ENCODE results near the gene ZNF835.
"Not testable (repeated sequence)": the region's sequence is repeated elsewhere in the genome, so short reads cannot be mapped to it uniquely, and the experiment has no call there.

ZNF835 gene
- 0.48 to 6.6 reads per million in 2 donors for total RNA-seq

GRCh38 chr19:56671613-56671994 lies at the start of gene ZNF835:
TSS of gene ZNF835 (minus strand) at chr19:56671757. CDS start at chr19:56665198, 6,559 bp downstream.
- peak; percentile 60 for DNase-seq

DNA sequence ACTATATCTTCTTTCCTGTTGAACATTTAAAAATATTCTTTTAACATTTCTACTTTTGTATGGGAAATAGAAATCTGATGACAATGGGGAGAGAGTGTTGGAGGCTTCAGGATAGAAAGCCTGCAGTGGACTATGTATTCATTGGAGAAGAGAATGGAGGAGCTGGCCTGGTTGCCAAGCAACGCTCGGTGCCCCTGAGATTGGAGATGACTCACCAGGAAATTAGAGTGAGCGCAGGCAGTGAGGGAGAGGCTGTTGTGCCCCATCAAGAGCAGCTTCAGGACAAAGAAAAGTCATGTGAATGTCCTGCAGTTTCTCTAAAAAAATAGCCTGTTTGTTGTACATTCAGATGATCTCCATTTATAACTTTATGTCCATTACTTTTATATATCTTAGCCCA lies 48.7 kb upstream of the ZNF835 start:
- DNase-seq: no peak

DNA sequence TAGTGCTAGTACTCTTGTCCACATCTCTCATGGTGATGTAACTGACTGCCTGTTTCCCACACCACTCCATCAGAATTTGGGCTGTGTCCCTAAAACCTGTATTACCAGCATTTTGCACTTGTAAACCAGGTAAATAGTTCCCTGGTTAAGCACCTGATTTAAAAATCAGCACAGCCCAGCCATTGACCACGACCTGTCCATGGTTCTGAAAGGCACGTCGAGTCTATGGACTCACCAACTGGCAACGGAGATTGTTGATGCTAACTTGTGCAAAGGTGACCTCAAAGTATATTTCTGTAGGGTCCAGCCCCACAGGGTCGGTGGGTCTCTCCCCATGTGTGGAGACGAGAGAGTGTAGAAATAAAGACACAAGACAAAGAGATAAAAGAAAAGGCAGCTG lies 46.7 kb upstream of the ZNF835 start:
- no peak for DNase-seq

DNA sequence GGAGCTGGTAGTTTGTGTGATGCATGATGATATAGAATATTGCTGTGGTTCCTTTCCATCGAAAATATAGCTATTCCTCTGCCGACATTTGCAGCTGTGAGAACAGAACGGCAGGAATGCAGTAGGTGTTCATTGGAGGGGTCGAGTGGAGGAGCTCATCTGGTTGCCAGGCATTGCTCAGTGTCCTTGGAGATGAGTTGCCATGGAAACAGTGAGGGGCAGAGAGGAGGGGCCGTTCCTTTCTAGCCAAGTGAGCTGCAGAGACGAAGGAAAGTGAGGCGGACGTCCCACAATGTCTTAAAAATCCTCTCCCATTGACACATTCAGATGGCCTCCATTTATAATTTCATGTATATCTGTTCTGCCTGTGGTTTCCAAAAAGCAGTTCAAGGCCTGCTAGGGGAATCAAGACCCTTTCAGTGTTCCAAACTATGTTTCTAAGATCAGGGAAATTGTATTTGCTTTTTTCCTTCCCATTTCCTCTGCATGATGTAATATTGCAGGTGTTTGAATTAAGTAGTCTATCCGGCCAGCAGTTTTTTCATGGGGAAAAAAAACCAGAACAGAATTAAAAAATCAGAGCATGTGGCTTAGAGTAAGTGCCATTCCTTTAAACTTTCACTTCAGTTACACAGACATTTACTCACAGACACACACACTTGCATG lies 41.2 kb upstream of the ZNF835 start:
- no peak for DNase-seq

DNA sequence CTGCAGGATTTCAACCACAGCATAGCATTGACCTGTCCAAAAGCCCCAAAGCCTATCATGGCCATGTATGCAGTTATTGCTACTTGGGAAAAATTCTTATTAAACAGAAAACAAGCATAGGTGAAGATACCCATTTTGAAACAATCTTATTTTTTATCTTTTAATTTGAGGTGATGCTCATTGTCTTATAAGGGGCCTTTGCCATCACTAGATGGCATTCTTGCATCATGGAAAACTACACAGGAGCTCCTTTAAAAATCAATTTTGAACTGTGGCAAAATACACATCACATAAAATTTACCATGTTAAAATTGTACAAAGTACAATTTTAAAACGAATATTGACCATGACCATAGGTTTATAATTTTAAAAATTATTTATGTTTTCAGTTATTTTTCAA lies 38.9 kb upstream of the ZNF835 start:
- no peak for DNase-seq

GRCh38 chr19:56707821-56708220 lies 36.3 kb upstream of the ZNF835 start:
- no peak for DNase-seq

DNA sequence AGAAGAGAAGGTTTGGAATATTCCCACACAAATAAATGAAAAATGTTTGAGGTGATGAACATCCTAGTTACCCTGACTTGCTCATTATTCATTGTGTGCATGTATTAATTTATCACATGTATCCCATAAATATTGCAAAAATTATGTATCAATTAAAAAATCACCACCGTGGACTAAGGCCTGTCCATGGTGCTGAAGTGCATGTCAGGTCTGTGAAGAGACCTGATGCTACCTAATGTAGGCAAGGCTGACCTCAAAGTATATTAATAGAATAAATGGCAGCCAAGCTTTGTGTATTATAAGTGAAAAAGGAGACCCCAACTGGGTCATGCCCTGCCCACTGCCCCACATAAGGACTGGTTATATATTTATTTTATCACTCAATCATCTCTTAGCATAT lies 34.4 kb upstream of the ZNF835 start:
- no peak for DNase-seq

DNA sequence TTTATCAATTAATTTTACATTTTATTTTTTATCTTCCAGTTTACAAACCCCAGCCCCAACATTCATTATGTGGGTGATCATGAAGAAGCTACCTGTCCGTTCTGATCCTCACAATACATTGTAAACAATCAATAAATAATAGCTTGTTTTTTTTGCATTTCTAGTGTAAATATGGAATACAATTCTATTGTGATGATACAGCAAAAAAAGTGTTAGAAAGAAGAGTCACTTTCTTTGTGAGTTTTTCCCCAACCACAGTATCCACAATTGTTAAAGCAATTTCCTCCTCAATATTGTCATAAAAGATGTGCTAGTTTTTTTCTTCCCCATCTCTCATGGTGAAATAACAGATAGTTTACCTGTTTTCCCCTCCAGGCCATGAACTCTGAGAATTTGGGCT lies 30.3 kb upstream of the ZNF835 start:
- DNase-seq: no peak

- no peak for DNase-seq
Measured at GRCh38 chr19:56699552-56699951, 28.0 kb upstream of the ZNF835 start.

DNA sequence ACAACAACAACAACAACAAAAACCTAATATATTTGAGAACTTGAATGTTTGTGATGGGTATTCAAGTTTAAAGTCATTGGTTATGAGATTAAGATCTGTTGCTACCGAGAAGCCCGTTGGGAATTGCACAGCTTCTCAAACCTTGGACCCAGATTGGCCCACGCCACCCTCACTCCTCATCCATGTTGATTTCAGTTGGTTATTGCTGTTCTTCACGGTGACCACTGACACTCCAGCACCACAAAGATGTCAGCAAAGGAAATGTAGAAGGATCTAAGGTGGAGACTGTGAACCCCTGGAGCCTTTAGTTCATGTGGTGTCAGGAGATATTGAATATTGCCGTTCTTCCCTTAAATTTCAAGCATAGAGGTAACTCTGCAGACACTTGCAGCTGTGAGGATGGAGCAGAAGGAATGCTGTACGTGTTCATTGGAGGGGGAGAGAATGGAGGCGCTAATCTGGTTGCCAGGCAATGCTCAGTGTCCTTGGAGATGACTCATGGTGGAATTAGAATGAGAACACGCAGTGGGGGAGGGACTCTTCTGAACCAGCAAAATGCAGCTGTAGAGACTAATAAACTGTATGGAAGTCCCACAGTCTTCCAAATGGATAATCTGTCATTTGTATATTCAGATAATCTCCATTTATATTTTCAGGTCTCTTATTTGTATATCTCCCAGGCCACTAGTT lies 20.8 kb upstream of the ZNF835 start:
- no peak for DNase-seq

- no peak for DNase-seq
Measured at GRCh38 chr19:56690670-56691069, 19.1 kb upstream of the ZNF835 start.

GRCh38 chr19:56689198-56689597 lies 17.6 kb upstream of the ZNF835 start:
- no peak for DNase-seq

DNA sequence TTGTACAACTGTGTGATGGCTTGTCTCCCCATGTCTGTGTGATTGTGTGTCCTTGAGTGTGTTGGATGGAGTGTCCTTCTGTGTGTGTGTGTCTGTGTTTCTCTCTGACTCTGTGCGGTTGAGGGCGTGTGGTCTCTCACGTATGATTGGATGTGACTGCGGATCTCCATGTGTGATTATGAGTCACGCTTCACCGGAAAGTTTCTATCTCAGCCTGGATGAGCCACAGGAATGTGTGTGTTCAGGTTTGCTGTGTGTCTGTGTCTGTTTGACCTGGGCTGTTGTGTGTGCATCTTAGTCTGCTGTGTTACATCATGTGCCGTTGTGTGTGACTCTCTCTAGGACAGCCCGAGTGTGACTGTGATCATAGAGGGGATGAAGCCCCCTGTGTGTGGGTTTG lies 15.5 kb upstream of the ZNF835 start:
- DNase-seq: no peak

DNA sequence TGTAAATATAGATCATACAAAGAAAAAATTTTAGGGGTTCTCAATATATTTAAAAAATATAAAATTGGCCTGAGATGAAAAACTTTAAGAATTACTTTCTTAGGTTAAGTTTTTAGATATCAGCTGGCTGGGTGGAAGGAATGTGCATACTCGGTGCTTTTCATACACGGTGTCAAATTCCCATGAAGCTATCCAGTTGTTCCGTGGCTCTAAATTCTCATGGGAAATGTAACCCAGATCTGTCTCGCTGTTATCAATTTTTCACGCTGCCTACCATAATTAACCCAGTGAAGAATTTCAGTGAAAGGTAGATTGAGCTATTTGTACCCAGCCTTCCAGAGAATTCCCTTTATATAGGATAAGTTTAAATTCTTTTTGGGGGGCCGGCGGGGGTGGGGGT lies 11.6 kb upstream of the ZNF835 start:
- no peak for DNase-seq

GRCh38 chr19:56681702-56682101 lies 10.1 kb upstream of the ZNF835 start:
- DNase-seq: no peak

DNA sequence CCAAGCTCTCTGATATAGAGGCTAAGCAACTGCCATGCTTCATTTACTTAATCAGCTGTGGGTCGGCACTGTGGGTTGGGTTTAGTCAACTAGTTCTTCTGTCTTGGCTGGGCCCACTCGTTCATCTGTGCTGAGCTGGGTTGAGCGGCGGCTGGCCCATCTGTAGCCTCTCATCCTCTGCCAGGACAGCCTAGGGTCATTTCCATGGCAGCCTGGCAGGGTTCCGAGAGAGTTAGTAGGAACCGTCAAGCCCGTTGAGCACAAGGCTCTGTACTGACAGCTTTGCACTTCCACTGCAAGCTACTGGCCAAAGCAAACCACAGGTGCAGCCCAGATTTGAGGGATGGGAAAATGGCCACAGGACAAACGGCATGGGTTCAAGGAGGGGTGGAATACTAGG lies 6.6 kb upstream of the ZNF835 start:
- no peak for DNase-seq

- not testable (repeated sequence) for DNase-seq
Measured at GRCh38 chr19:56672610-56673009, 1.1 kb upstream of the ZNF835 start.

DNA sequence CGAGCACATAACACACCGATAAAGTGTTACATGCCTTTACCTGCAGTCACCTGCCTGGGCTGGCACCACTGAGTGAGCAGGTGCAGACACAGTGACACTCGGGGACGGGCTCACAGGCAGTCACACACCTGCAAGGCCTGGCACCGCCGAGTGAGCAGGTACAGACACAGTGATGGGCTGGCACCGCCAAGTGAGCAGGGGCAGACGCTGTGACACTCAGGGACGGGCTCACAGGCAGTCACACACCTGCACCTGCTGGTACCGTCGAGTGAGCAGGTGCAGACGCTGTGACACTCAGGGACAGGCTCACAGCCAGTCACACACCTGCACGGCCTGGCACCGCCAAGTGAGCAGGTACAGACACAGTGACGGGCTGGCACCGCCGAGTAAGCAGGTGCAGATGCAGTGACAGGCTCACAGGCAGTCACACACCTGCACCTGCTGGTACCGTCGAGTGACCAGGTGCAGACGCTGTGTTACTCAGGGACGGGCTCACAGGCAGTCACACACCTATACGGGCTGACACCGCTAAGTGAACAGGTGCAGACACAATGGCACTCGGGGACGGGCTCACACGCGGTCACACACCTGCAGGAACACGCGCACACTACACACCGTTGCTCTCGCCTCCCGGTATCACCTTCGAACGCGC lies 470 bp downstream of the ZNF835 start:
- no peak for DNase-seq

- DNase-seq: no peak
Measured at GRCh38 chr19:56670401-56670960, 1.1 kb downstream of the ZNF835 start.

DNA sequence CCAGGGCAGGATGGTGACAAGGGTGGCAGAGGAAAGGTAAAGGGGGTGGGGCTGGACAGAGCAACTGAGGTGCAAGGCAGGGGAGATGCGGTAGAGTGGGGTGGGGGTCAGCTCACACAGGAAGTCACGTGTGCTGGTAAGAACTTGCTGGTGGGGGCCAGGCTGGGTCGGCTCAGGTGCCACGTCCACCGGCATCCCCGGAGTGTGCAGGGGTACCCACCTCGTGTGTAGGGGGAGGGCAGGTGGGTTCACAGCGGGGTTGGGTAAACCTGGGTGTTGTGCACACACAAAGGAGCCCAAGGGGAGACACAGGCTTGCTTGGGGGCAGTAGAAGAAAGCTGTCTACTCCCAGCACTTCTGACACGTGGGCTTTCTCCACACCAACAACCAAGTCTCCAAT lies 2.9 kb downstream of the ZNF835 start:
- no peak for DNase-seq

DNA sequence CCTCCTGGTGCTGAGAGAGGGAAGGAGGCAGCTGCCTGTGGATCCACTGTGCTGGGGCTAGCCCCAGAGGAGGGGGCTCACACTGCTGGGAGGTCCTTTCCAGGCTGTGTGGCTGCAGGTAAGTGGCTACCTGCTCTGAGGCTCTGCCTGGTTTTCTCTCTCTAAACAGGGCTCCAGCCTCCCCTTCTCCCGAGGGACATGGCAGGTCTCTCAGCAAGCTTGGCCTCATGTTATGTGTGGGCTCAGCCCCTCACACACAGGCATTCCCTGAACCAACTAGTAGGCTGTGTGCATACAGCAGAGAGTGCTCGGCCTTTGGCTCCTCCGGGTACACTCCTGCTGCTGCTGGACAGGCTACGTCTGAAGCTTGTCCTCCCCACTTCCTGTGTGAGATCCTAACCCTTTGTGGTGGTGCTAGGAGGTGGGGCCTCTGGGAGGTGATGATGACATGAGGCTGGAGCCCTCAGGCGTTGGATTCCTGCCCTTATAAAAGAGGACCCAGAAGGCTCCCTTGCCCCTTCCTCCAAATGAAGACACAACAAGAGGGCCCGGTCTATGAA lies 4.2 kb downstream of the ZNF835 start:
- no peak for DNase-seq

GRCh38 chr19:56664511-56664910 lies 7.0 kb downstream of the ZNF835 start:
- DNase-seq: no peak

- DNase-seq: no peak
Measured at GRCh38 chr19:56663931-56664500, 7.5 kb downstream of the ZNF835 start.
